HepG2 (cell line): ENCODE measurements around the gene VRK2. TPM values are rescaled to one million over a fixed set of nuclear protein-coding genes. Genes with fewer than 3 reads are reported as not detected.
A peak's percentile ranks its signal among the peaks of the same experiment; 100 is the strongest.

Experiments
- MAFK ChIP-seq, 2 experiments: IDR thresholded peaks in 1 of 2; conservative IDR thresholded peaks in 1 of 2; 2 replicates each; pipeline ENCODE4 v1.6.1; 2011; ENCODE audit warnings: improper control_type of control experiment in 2 of 2, low read length in 2 of 2
- polyA plus RNA-seq, 8 experiments: library from polyadenylated mRNA; depleted of rRNA in 3 of 8; stranded (reverse) in 7 of 8; unstranded in 1 of 8; fragments of >200 nt; fragmentation: Illumina TruSeq in 4 of 8; extraction: Trizol in 4 of 8; gene quantifications; 2 replicates each; pipeline versions ENCODE4 v1.2.1 to v1.2.3, GENCODE V29; 2011 to 2016; ENCODE audit warnings: low read depth in 4 of 8, missing spikeins in 1 of 8, mixed read lengths in 1 of 8; ENCODE audit not compliant: insufficient read depth in 1 of 8
- total RNA-seq, 5 experiments: library from RNA; depleted of rRNA; stranded (reverse); fragments of >200 nt; fragmentation: Illumina TruSeq; extraction: Trizol; gene quantifications; 2 replicates each; pipeline ENCODE4 v1.2.3, GENCODE V29; 2016; ENCODE audit warnings: low read depth in 1 of 5
- TF ChIP-seq, protein P1 (sequence below): sonication (generic); formaldehyde crosslinking; IDR thresholded peaks from 2 replicates; pipeline ENCODE4 v1.8.0; 2022; ENCODE audit warnings: missing genetic modification reagents, mild to moderate bottlenecking, moderate library complexity, borderline replicate concordance
- TF ChIP-seq, protein P2 (sequence below): sonication (generic); formaldehyde crosslinking; IDR thresholded peaks from 2 replicates; pipeline ENCODE4 v1.5.1; 2020; ENCODE audit warnings: mild to moderate bottlenecking, missing genetic modification reagents, borderline replicate concordance

The VRK2 gene
- total and polyA plus RNA-seq, 2 of the 13 experiments (the other 11 are each of a cell fraction or from before 2014, with no cell fraction given), result 13.3 to 29.1 TPM

DNA sequence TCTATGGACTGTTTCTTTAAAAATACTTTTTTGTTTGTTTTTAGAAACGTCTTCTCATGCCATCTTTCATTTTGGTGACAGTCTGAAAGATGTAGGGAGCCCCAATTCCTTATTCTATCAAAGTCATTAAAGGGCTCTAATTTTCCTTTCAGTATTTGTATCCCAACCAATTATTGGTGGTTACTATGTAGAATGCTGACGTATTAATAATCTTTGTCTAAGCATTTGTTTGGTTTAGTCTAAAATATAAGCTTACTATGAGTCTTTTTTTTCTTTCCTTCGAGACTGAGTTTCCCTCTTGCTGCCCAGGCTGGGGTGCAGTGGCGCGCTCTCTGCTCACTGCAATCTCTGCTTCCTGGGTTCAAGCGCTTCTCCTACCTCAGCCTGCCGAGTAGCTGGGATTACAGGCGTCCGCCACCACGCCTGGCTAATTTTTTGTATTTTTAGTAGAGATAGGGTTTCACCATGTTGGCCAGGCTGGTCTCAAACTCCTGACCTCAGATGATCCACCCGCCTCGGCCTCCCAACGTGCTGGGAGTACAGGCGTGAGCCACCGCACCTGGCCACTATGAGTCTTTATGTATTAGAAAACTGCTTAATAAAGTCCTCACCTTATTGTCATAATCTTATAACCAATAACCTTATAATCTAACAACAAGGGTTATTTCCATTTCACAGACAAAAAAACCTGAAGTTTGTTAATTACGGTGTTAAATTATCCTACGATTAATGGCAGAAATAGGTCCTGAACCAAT lies 849 bp upstream of the VRK2 start (continued):
- TF ChIP-seq, protein P1, sequence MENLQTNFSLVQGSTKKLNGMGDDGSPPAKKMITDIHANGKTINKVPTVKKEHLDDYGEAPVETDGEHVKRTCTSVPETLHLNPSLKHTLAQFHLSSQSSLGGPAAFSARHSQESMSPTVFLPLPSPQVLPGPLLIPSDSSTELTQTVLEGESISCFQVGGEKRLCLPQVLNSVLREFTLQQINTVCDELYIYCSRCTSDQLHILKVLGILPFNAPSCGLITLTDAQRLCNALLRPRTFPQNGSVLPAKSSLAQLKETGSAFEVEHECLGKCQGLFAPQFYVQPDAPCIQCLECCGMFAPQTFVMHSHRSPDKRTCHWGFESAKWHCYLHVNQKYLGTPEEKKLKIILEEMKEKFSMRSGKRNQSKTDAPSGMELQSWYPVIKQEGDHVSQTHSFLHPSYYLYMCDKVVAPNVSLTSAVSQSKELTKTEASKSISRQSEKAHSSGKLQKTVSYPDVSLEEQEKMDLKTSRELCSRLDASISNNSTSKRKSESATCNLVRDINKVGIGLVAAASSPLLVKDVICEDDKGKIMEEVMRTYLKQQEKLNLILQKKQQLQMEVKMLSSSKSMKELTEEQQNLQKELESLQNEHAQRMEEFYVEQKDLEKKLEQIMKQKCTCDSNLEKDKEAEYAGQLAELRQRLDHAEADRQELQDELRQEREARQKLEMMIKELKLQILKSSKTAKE (CRISPR knock-in tag), result 0 out of 2 replicates have a peak, but pooled peaks have one; percentile 8
- TF ChIP-seq, protein P2, sequence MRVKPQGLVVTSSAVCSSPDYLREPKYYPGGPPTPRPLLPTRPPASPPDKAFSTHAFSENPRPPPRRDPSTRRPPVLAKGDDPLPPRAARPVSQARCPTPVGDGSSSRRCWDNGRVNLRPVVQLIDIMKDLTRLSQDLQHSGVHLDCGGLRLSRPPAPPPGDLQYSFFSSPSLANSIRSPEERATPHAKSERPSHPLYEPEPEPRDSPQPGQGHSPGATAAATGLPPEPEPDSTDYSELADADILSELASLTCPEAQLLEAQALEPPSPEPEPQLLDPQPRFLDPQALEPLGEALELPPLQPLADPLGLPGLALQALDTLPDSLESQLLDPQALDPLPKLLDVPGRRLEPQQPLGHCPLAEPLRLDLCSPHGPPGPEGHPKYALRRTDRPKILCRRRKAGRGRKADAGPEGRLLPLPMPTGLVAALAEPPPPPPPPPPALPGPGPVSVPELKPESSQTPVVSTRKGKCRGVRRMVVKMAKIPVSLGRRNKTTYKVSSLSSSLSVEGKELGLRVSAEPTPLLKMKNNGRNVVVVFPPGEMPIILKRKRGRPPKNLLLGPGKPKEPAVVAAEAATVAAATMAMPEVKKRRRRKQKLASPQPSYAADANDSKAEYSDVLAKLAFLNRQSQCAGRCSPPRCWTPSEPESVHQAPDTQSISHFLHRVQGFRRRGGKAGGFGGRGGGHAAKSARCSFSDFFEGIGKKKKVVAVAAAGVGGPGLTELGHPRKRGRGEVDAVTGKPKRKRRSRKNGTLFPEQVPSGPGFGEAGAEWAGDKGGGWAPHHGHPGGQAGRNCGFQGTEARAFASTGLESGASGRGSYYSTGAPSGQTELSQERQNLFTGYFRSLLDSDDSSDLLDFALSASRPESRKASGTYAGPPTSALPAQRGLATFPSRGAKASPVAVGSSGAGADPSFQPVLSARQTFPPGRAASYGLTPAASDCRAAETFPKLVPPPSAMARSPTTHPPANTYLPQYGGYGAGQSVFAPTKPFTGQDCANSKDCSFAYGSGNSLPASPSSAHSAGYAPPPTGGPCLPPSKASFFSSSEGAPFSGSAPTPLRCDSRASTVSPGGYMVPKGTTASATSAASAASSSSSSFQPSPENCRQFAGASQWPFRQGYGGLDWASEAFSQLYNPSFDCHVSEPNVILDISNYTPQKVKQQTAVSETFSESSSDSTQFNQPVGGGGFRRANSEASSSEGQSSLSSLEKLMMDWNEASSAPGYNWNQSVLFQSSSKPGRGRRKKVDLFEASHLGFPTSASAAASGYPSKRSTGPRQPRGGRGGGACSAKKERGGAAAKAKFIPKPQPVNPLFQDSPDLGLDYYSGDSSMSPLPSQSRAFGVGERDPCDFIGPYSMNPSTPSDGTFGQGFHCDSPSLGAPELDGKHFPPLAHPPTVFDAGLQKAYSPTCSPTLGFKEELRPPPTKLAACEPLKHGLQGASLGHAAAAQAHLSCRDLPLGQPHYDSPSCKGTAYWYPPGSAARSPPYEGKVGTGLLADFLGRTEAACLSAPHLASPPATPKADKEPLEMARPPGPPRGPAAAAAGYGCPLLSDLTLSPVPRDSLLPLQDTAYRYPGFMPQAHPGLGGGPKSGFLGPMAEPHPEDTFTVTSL, result 0 out of 2 replicates have a peak, but pooled peaks have one; percentile 5
- TF ChIP-seq MAFK (conservative IDR thresholded peaks at IDR 0.05 in 1 of 2, IDR thresholded peaks at IDR 0.05 in 1 of 2; ENCODE audit: low read length in 2 of 2), result peak in 1 of 2 experiments; percentile 59; a peak in 1 of 4 replicates
